Measurements from ENCODE around the gene FARS2.

DNA sequence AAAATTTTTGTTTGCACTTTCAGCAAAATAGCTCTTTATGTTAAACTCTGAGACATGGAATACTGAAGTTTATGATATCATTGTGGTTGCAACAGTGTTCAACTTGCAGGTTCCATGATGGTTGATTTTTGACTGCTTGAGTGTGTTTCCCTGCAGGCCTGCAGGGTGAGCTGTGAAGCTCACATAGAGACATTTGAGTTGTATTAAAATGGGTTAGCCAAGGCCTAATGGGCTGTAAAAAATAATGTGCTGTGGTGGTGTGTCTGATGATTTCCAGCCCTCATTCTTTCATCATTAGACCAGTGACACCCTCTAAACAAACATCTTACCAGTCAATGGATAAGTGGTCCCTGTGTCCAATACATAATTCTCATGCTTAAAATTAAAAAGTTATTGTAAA lies 321.4 kb downstream of the FARS2 start:
- TF ChIP-seq TARDBP (CRISPR knock-in tag; IDR thresholded peaks at IDR 0.05) (no peak), SMARCC2 (IDR thresholded peaks at IDR 0.05) (no peak), MXD1 (CRISPR knock-in tag; IDR thresholded peaks at IDR 0.05) (no peak), CTCF (CRISPR knock-in tag; IDR thresholded peaks at IDR 0.05) (no peak), XRCC5 (optimal IDR thresholded peaks at IDR 0.05; ENCODE audit: low read length) (no peak), HOXA5 (CRISPR knock-in tag; IDR thresholded peaks at IDR 0.05) (no peak), THRA (CRISPR knock-in tag; IDR thresholded peaks at IDR 0.05; ENCODE audit: borderline replicate concordance) (no peak), KAT7 (CRISPR knock-in tag; IDR thresholded peaks at IDR 0.05; ENCODE audit: borderline replicate concordance) (no peak)

All from HepG2 (cell line).